Endothelial cell of umbilical vein (primary cell): Measurements from ENCODE around the gene CRIM1.

Source experiments
- EZH2 ChIP-seq: IDR thresholded peaks from 2 replicates; pipeline ENCODE4 v1.6.1; 2012; ENCODE audit warnings: borderline replicate concordance, low read depth, mild to moderate bottlenecking, moderate library complexity, low read length, inconsistent platforms; ENCODE audit not compliant: severe bottlenecking
- JUN ChIP-seq: IDR thresholded peaks from 2 replicates; pipeline ENCODE4 v1.6.1; 2011; ENCODE audit warnings: borderline replicate concordance, low read depth; ENCODE audit not compliant: insufficient read length, insufficient read depth
- MAX ChIP-seq: IDR thresholded peaks from 2 replicates; pipeline ENCODE4 v1.6.1; 2011; ENCODE audit not compliant: insufficient read depth, insufficient read length
- MYC ChIP-seq: IDR thresholded peaks from one replicate; pipeline ENCODE4 v1.6.1; 2011; ENCODE audit warnings: mild to moderate bottlenecking, low read depth, low read length
- POLR2A ChIP-seq: IDR thresholded peaks from 2 replicates; pipeline ENCODE4 v1.6.1; 2012; ENCODE audit warnings: low read depth, mild to moderate bottlenecking, control low read depth, low read length
- POLR2AphosphoS5 ChIP-seq: IDR thresholded peaks from 2 replicates; pipeline ENCODE4 v1.6.1; 2012; ENCODE audit warnings: low read depth, mild to moderate bottlenecking, control low read depth, low read length, moderate library complexity; ENCODE audit not compliant: insufficient read depth
- TF ChIP-seq, protein P1 (sequence below), 2 donors: IDR thresholded peaks; 1 replicate in 1 of 2; 2 replicates in 1 of 2; pipeline ENCODE4 v1.5.1; 2011; ENCODE audit warnings: low read length in 2 of 2, mild to moderate bottlenecking in 2 of 2, moderate library complexity in 2 of 2, control low read depth in 1 of 2, inconsistent platforms in 1 of 2, low read depth in 1 of 2; ENCODE audit not compliant: insufficient read depth in 1 of 2; ENCODE audit errors: extremely low read depth in 1 of 2

DNA sequence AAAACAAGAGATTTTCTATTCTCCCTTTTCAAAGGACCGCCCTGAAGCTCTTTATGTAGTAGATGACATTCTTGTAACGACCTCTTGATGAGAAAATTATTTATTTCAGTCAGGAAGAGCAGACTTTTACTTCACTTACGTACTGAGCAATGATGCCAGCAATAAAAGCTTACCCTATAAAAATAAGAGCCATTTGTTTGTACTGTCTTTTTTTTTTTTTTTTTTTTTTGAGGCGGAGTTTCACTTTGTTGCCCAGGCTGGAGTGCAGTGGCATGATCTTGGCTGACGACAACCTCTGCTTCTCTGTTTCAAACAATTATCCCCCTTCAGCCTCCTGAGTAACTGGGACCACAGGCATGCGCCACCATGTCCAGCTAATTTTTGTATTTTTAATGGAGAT is 39.2 kb downstream of the CRIM1 start:
- no peak for TF ChIP-seq POLR2A
- TF ChIP-seq EZH2 = no peak
- TF ChIP-seq MAX = no peak
- TF ChIP-seq, protein P1, sequence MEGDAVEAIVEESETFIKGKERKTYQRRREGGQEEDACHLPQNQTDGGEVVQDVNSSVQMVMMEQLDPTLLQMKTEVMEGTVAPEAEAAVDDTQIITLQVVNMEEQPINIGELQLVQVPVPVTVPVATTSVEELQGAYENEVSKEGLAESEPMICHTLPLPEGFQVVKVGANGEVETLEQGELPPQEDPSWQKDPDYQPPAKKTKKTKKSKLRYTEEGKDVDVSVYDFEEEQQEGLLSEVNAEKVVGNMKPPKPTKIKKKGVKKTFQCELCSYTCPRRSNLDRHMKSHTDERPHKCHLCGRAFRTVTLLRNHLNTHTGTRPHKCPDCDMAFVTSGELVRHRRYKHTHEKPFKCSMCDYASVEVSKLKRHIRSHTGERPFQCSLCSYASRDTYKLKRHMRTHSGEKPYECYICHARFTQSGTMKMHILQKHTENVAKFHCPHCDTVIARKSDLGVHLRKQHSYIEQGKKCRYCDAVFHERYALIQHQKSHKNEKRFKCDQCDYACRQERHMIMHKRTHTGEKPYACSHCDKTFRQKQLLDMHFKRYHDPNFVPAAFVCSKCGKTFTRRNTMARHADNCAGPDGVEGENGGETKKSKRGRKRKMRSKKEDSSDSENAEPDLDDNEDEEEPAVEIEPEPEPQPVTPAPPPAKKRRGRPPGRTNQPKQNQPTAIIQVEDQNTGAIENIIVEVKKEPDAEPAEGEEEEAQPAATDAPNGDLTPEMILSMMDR (IDR thresholded peaks at IDR 0.05; ENCODE audit: extremely low read depth in 1 of 2, insufficient read depth in 1 of 2, low read depth in 1 of 2, low read length in 2 of 2) = no peak
- no peak for TF ChIP-seq JUN
- TF ChIP-seq POLR2AphosphoS5 = peak; percentile 33
- no peak for TF ChIP-seq MYC
